SU-DHL-6 (cell line): ENCODE data around the gene KRT2.

Experiments
- H2AFZ ChIP-seq: fragments of 200-600 bp; sonication (generic); 2 replicates; pipeline ENCODE4 v1.6.1; 2014; ENCODE audit warnings: low read depth, mild to moderate bottlenecking, moderate library complexity, mixed read lengths, antibody characterized with exemption, low read length; ENCODE audit not compliant: severe bottlenecking
- H3F3A ChIP-seq: fragments of 200-600 bp; shearing (Covaris generic); 2 replicates; pipeline ENCODE4 v1.6.0; 2016; ENCODE audit warnings: antibody characterized with exemption, mild to moderate bottlenecking; ENCODE audit not compliant: insufficient read depth
- H3K27ac ChIP-seq: fragments of 200-600 bp; sonication (generic); 2 replicates; pipeline ENCODE4 v1.5.1; 2016; ENCODE audit warnings: low read depth, mild to moderate bottlenecking, low read length, moderate library complexity, mixed read lengths
- H3K27me3 ChIP-seq: fragments of 200-600 bp; sonication (generic), shearing (Covaris generic); 2 replicates; pipeline ENCODE4 v1.6.0; 2014; ENCODE audit warnings: mild to moderate bottlenecking, low read length
- H3K36me3 ChIP-seq: fragments of 200-600 bp; sonication (generic); 2 replicates; pipeline ENCODE4 v1.6.1; 2014; ENCODE audit warnings: mild to moderate bottlenecking, low read length, mixed read lengths
- H3K4me2 ChIP-seq: fragments of 300-600, 200-600 bp; shearing (Covaris generic), sonication (generic); 2 replicates; pipeline ENCODE4 v1.6.0; 2014; ENCODE audit warnings: low read length, low read depth, mild to moderate bottlenecking; ENCODE audit not compliant: poor library complexity, severe bottlenecking
- H3K4me3 ChIP-seq: fragments of 200-600 bp; sonication (generic); 2 replicates; pipeline ENCODE4 v1.5.1; 2014; ENCODE audit warnings: antibody characterized with exemption, low read length, mild to moderate bottlenecking, mixed read lengths; ENCODE audit not compliant: insufficient read depth, poor library complexity, severe bottlenecking
- H3K79me2 ChIP-seq: fragments of 200-600 bp; sonication (generic); 2 replicates; pipeline ENCODE4 v1.6.1; 2014; ENCODE audit warnings: mild to moderate bottlenecking, low read length, moderate library complexity; ENCODE audit not compliant: insufficient read depth
- H3K9ac ChIP-seq: fragments of 200-600 bp; sonication (generic); 2 replicates; pipeline ENCODE4 v1.7.0; 2014; ENCODE audit warnings: mild to moderate bottlenecking, low read length
- H3K9me2 ChIP-seq: fragments of 200-600 bp; sonication (generic); replicated peaks from 2 replicates; pipeline ENCODE4 v1.6.1; 2014; ENCODE audit warnings: low read length; ENCODE audit not compliant: insufficient read depth
- H3K9me3 ChIP-seq: fragments of 200-600 bp; sonication (generic); 2 replicates; pipeline ENCODE4 v1.6.1; 2014; ENCODE audit warnings: low read length, mixed read lengths; ENCODE audit not compliant: insufficient read depth
- H4K20me1 ChIP-seq: fragments of 200-600 bp; sonication (generic); 2 replicates; pipeline ENCODE4 v1.6.1; 2014; ENCODE audit warnings: low read depth, mild to moderate bottlenecking, antibody characterized with exemption, low read length, moderate library complexity, mixed read lengths
- CTCF ChIP-seq: fragments of 200-600 bp; sonication (generic); IDR thresholded peaks from one replicate; pipeline ENCODE4 v1.5.1; 2017; ENCODE audit warnings: antibody characterized with exemption, mild to moderate bottlenecking, low read length, moderate library complexity; ENCODE audit not compliant: insufficient read depth, poor library complexity, severe bottlenecking
- EZH2phosphoT487 ChIP-seq: fragments of 200-600 bp; sonication (generic), shearing (Covaris generic); conservative IDR thresholded peaks from 2 replicates; pipeline ENCODE4 v1.6.1; 2018; ENCODE audit warnings: mild to moderate bottlenecking, antibody characterized with exemption, low read length, moderate library complexity, mixed read lengths

The KRT2 gene

GRCh38 chr12:52679875-52680274 is 27.9 kb upstream of the KRT2 start:
- H4K20me1 ChIP-seq: no peaks in the 10 kb centered on the region
- H3K4me2 ChIP-seq: no peak overlapping the region
- no peak overlapping the region for H3K4me3 ChIP-seq
- no peaks in the 10 kb centered on the region for H3K79me2 ChIP-seq
- H3K36me3 ChIP-seq: no peaks in the 10 kb centered on the region
- no peaks in the 10 kb centered on the region for H3K9me2 ChIP-seq
- no peak overlapping the region for H3K27ac ChIP-seq
- H2AFZ ChIP-seq: no peak overlapping the region
- H3K27me3 ChIP-seq: no peaks in the 10 kb centered on the region
- H3K9ac ChIP-seq: no peak overlapping the region
- H3K9me3 ChIP-seq: no peaks in the 10 kb centered on the region
- no peak for TF ChIP-seq CTCF
- no peak for TF ChIP-seq EZH2phosphoT487
- no peaks in the 10 kb centered on the region for H3F3A ChIP-seq

GRCh38 chr12:52677671-52678070 is 25.7 kb upstream of the KRT2 start:
- H3K79me2 ChIP-seq: no peaks in the 10 kb centered on the region
- no peaks in the 10 kb centered on the region for H3F3A ChIP-seq
- no peaks in the 10 kb centered on the region for H4K20me1 ChIP-seq
- no peak overlapping the region for H3K4me2 ChIP-seq
- H3K27me3 ChIP-seq: no peaks in the 10 kb centered on the region
- no peak overlapping the region for H2AFZ ChIP-seq
- H3K27ac ChIP-seq: no peak overlapping the region
- H3K9ac ChIP-seq: no peak overlapping the region
- no peaks in the 10 kb centered on the region for H3K36me3 ChIP-seq
- TF ChIP-seq CTCF (no peak), EZH2phosphoT487 (no peak)
- H3K9me3 ChIP-seq: no peaks in the 10 kb centered on the region
- H3K4me3 ChIP-seq: no peak overlapping the region
- no peaks in the 10 kb centered on the region for H3K9me2 ChIP-seq

- no peaks in the 10 kb centered on the region for H3K79me2 ChIP-seq
- H3K27me3 ChIP-seq: no peaks in the 10 kb centered on the region
- H3K27ac ChIP-seq: no peak overlapping the region
- no peak overlapping the region for H3K9ac ChIP-seq
- no peak overlapping the region for H3K4me3 ChIP-seq
- no peak overlapping the region for H2AFZ ChIP-seq
- no peaks in the 10 kb centered on the region for H3K9me3 ChIP-seq
- TF ChIP-seq EZH2phosphoT487 (no peak), CTCF (no peak)
- H3K9me2 ChIP-seq: no peaks in the 10 kb centered on the region
- H3F3A ChIP-seq: no peaks in the 10 kb centered on the region
- no peak overlapping the region for H3K4me2 ChIP-seq
- H3K36me3 ChIP-seq: no peaks in the 10 kb centered on the region
- H4K20me1 ChIP-seq: no peaks in the 10 kb centered on the region
Observed at GRCh38 chr12:52677126-52677525, 25.1 kb upstream of the KRT2 start.
